ENCODE results near the gene DSTYK. TPM values are rescaled to one million over a fixed set of nuclear protein-coding genes. Genes with fewer than 3 reads are reported as not detected.

Gene DSTYK
- total RNA-seq, 1 donor from 2014 or later = 9.2 TPM

DNA sequence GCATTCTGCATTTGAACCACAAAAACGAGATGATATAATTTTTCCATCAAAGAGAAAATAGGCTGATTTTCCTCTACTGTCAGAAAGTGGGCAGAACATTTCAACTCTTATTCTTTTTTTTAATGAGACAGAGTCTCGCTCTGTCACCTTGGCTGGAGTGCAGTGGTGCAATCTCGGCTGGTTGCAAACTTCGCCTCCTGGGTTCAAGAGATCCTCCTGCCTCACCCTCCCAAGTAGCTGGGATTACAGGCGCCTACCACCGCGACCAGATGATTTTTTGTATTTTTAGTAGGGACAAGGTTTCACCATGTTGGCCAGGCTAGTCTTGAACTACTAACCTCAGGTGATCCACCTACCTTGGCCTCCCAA lies 11.6 kb downstream of the DSTYK start:
- Mint-ChIP-seq H3K36me3 (ENCODE audit: unreplicated experiment) (no peaks in the 10 kb centered on the region), H3K4me1 (ENCODE audit: low read depth, unreplicated experiment) (peaks cover 17% of the 10 kb centered on the region), H3K4me3 (ENCODE audit: unreplicated experiment) (peak overlapping the region; percentile 15), H3K27me3 (ENCODE audit: unreplicated experiment) (no peaks in the 10 kb centered on the region), H3K9me3 (ENCODE audit: unreplicated experiment) (no peaks in the 10 kb centered on the region), H3K27ac (ENCODE audit: unreplicated experiment) (no peak overlapping the region)
- no peak for DNase-seq
- TF ChIP-seq, protein P1, sequence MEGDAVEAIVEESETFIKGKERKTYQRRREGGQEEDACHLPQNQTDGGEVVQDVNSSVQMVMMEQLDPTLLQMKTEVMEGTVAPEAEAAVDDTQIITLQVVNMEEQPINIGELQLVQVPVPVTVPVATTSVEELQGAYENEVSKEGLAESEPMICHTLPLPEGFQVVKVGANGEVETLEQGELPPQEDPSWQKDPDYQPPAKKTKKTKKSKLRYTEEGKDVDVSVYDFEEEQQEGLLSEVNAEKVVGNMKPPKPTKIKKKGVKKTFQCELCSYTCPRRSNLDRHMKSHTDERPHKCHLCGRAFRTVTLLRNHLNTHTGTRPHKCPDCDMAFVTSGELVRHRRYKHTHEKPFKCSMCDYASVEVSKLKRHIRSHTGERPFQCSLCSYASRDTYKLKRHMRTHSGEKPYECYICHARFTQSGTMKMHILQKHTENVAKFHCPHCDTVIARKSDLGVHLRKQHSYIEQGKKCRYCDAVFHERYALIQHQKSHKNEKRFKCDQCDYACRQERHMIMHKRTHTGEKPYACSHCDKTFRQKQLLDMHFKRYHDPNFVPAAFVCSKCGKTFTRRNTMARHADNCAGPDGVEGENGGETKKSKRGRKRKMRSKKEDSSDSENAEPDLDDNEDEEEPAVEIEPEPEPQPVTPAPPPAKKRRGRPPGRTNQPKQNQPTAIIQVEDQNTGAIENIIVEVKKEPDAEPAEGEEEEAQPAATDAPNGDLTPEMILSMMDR (IDR thresholded peaks at IDR 0.05; ENCODE audit: partially characterized antibody, unreplicated experiment) = no peak

DNA sequence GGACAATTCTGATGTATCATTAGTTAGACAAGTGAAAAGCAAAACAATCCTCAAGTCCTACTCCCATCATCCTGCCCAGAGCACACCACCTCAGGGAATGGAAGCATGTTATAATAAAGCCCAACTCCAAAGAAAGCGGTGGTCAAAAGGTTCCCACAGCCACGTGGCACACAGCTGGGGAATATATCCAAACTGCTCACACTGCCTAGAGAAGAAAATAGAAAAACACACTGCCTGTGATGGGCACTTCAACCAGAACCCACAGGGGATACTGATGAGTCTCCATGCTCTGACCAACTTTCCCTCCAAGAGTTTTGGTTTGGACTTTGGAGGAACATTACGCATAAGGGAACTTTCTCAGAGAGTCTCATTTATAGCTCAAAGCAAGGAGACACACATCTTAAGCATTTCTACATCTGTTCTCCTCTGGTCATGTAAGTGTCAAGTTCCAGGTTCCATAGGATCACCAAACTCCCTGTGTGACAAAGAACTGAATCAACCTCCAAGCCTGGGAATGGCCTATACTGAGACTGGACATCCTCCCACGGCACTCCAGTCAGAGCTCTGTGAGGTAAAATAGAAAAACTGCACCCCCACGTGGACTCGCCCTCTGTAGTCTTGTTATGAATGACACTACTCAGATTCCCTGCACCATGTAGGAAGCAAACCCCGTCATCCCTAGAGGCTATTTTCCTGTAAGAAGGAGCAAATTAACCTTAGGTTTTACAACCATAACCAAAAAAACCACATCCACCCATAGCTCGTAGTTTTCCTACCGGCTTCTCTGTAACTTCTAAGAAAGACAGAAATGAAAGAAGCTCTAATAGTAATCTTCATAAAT lies 12.2 kb downstream of the DSTYK start:
- H3K36me3 Mint-ChIP-seq (ENCODE audit: unreplicated experiment) = no peaks in the 10 kb centered on the region
- DNase-seq = no peak
- H3K27ac Mint-ChIP-seq (ENCODE audit: unreplicated experiment) = no peak overlapping the region
- H3K9me3 Mint-ChIP-seq (ENCODE audit: unreplicated experiment) = no peaks in the 10 kb centered on the region
- H3K4me1 Mint-ChIP-seq (ENCODE audit: low read depth, unreplicated experiment) = peaks cover 17% of the 10 kb centered on the region
- TF ChIP-seq, protein P1 (IDR thresholded peaks at IDR 0.05; ENCODE audit: partially characterized antibody, unreplicated experiment) = no peak
- H3K4me3 Mint-ChIP-seq (ENCODE audit: unreplicated experiment) = no peak overlapping the region
- no peaks in the 10 kb centered on the region for H3K27me3 Mint-ChIP-seq (ENCODE audit: unreplicated experiment)

DNA sequence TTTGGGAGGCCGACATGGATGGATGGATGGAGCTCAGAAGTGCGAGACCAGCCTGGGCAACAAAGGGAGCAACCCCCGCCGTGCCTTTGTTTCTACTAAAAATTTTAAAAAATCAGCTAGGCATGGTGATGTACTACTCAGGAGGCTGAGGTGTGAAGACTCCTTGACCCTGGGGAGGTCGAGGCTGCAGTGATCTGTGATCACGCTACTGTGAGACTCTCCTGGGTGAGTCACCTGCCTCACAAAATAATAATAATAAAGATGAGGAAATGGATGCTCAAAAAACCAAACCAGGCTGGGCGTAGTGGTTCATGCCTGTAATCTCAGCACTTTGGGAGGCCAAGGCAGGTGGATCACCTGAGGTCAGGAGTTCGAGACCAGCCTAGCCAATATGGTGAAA lies 19.2 kb downstream of the DSTYK start:
- TF ChIP-seq, protein P1 (IDR thresholded peaks at IDR 0.05; ENCODE audit: partially characterized antibody, unreplicated experiment) = no peak
- no peak overlapping the region for H3K4me3 Mint-ChIP-seq (ENCODE audit: unreplicated experiment)
- H3K9me3 Mint-ChIP-seq (ENCODE audit: unreplicated experiment) = peaks cover 3% of the 10 kb centered on the region
- H3K27ac Mint-ChIP-seq (ENCODE audit: unreplicated experiment) = peak overlapping the region; percentile 89
- no peaks in the 10 kb centered on the region for H3K36me3 Mint-ChIP-seq (ENCODE audit: unreplicated experiment)
- no peak for DNase-seq
- H3K4me1 Mint-ChIP-seq (ENCODE audit: low read depth, unreplicated experiment) = peaks cover 42% of the 10 kb centered on the region
- no peaks in the 10 kb centered on the region for H3K27me3 Mint-ChIP-seq (ENCODE audit: unreplicated experiment)

DNA sequence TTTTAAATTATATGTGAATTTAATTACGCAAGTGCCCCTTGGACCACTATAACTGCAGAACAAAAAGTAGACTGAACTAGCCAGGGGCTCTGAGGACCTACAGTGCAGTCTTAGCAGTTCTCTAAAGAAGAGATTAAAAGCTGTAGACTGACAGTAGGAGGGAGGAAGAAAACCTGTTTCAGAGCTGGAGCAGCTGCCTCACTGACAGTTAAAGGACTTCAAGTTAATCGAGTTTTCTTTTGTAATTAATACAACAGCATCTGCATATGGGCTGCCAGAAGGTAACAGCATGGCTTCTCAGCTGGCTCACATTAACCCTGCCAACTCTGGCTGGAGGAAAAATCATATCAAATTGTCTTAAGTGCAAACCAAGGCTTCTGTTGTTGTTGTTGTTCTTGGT lies 19.9 kb downstream of the DSTYK start:
- Mint-ChIP-seq H3K4me1 (ENCODE audit: low read depth, unreplicated experiment) (peaks cover 42% of the 10 kb centered on the region), H3K27me3 (ENCODE audit: unreplicated experiment) (no peaks in the 10 kb centered on the region), H3K4me3 (ENCODE audit: unreplicated experiment) (peak overlapping the region; percentile 76), H3K27ac (ENCODE audit: unreplicated experiment) (peak overlapping the region; percentile 89), H3K9me3 (ENCODE audit: unreplicated experiment) (peaks cover 3% of the 10 kb centered on the region), H3K36me3 (ENCODE audit: unreplicated experiment) (no peaks in the 10 kb centered on the region)
- peak; percentile 30 for DNase-seq
- TF ChIP-seq, protein P1 (IDR thresholded peaks at IDR 0.05; ENCODE audit: partially characterized antibody, unreplicated experiment) = no peak

DNA sequence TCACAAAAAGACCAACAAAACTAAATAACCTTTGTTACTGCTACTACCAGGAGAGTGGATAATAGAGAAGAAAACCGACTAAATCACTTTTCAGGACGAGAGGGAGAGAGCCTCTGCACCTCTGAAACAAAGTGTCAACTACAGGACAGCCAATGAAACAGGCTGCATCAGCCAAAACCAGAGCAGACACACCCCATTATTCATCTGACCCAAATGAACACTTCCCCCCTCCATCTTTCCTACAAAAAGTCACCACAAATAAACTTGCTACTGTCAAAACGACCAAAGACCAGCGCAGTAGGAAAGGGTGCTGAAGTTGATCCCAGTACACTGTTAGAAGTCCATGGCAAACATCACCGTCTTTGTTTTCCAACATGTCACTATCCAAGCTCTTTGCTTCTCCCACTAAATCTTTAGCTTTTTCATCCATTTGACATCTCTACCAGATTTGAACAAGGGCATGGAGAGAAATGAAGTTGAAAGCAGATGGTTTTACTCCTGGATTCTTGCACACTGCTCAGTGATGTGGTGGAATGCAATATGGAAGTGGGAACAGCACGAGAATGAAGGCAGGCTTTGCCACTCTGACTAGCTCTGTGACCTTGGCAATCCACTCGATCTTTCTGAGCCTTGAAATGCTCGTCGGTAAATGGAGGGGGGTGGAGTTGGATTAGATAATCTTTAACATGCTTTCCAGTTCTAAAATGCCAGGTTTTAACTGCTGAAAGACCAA lies 20.5 kb downstream of the DSTYK start:
- TF ChIP-seq, protein P1 (IDR thresholded peaks at IDR 0.05; ENCODE audit: partially characterized antibody, unreplicated experiment) = no peak

More for the DNA sequence above, 20.5 kb downstream of the DSTYK start:
- H3K9me3 Mint-ChIP-seq (ENCODE audit: unreplicated experiment) = peaks cover 3% of the 10 kb centered on the region
- no peak for DNase-seq
- H3K27ac Mint-ChIP-seq (ENCODE audit: unreplicated experiment) = peak overlapping the region; percentile 28
- H3K36me3 Mint-ChIP-seq (ENCODE audit: unreplicated experiment) = no peaks in the 10 kb centered on the region
- peak overlapping the region; percentile 63 for H3K4me3 Mint-ChIP-seq (ENCODE audit: unreplicated experiment)
- H3K27me3 Mint-ChIP-seq (ENCODE audit: unreplicated experiment) = no peaks in the 10 kb centered on the region
- H3K4me1 Mint-ChIP-seq (ENCODE audit: low read depth, unreplicated experiment) = peaks cover 42% of the 10 kb centered on the region
